Adipose tissue (tissue), 3 donors: ENCODE data around the gene PDXDC1. TPM values are rescaled to one million over a fixed set of nuclear protein-coding genes. Genes with fewer than 3 reads are reported as not detected.
"Not testable (repeated sequence)": the region's sequence is repeated elsewhere in the genome, so short reads cannot be mapped to it uniquely, and the experiment has no call there.

Experiments
- H3K27ac ChIP-seq: one replicate; pipeline ENCODE4 v1.5.1; 2013; ENCODE audit warnings: low read depth, low read length
- WGBS, 3 donors: extraction: QIAGEN DNeasy Blood & Tissue Kit; methylation state at CpG; one replicate each; pipeline ENCODE4 v1.1.7; 2013; 5-methylcytosine and 5-hydroxymethylcytosine counted together
- polyA plus RNA-seq, 3 donors: library from polyadenylated mRNA; stranded (reverse); fragments of 200-250 nt; gene quantifications; one replicate each; pipeline ENCODE4 v1.2.3, GENCODE V29; 2013
- donor health status: healthy with polysubstance abuse.
- donor health status: Bipolar disorder and iron deficiency.
- donor health status: healthy.

The PDXDC1 gene
- polyA plus RNA-seq, 3 donors: 35.5 to 55.9 (median 38.4) TPM

- H3K27ac ChIP-seq: not testable (repeated sequence)
- 74 to 87% (median 78%) methylated on average over 3 of the region's 3 CpGs for WGBS, 3 donors
Measured at GRCh38 chr16:15168303-15168702, 193.5 kb downstream of the PDXDC1 start.

- H3K27ac ChIP-seq: not testable (repeated sequence)
- 63 to 77% (median 69%) methylated on average over 4 to 5 of the region's 5 CpGs for WGBS, 3 donors
Measured at GRCh38 chr16:15168953-15169652, 194.3 kb downstream of the PDXDC1 start.

GRCh38 chr16:15179909-15180308 lies 205.1 kb downstream of the PDXDC1 start:
- 67 to 91% (median 91%) methylated on average over 3 of the region's 3 CpGs for WGBS, 3 donors
- H3K27ac ChIP-seq: not testable (repeated sequence)

GRCh38 chr16:15180946-15181345 lies 206.1 kb downstream of the PDXDC1 start:
- H3K27ac ChIP-seq: not testable (repeated sequence)
- 67 to 87% (median 83%) methylated on average over 1 of the region's 1 CpG for WGBS, 3 donors

GRCh38 chr16:15184000-15184399 lies 209.2 kb downstream of the PDXDC1 start:
- H3K27ac ChIP-seq: not testable (repeated sequence)
- WGBS, 3 donors: 58 to 74% (median 63%) methylated on average over 1 of the region's 1 CpG

Other genes with a start within 250 kb of the PDXDC1 start
- gene NPIPA2, start 232.5 kb upstream of the PDXDC1 start, polyA plus RNA-seq: 1 to 10 TPM in 2 of 3 donors, under 1 TPM in 1; 0.52 to 1.8 (median 1.4) TPM
- 10 to 100 TPM; 16.4 to 89.0 (median 28.7) TPM for gene NOMO1, start 141.3 kb upstream of the PDXDC1 start, polyA plus RNA-seq
- 10 to 100 TPM; 49.2 to 81.8 (median 68.7) TPM for gene NPIPA1, start 37.6 kb upstream of the PDXDC1 start, polyA plus RNA-seq
- gene NTAN1, start 81.0 kb downstream of the PDXDC1 start, polyA plus RNA-seq: 100 to 1,000 TPM in 1 of 3 donors, 10 to 100 TPM in 2; 16.3 to 114 (median 44.3) TPM
- gene RRN3, start 119.2 kb downstream of the PDXDC1 start, polyA plus RNA-seq: 10 to 100 TPM; 10.1 to 25.3 (median 17.4) TPM